H1 (cell line): ENCODE results near the gene RSAD2.

Experiments
- CHD1 ChIP-seq: IDR thresholded peaks from 2 replicates; pipeline ENCODE4 v1.6.1; 2012; ENCODE audit warnings: low read depth, low read length, improper control_type of control experiment
- CHD2 ChIP-seq: IDR thresholded peaks from 2 replicates; pipeline ENCODE4 v1.6.1; 2012; ENCODE audit warnings: low read length, improper control_type of control experiment
- CTCF ChIP-seq, 3 experiments: IDR thresholded peaks; 1 replicate in 2 of 3; 2 replicates in 1 of 3; pipeline versions ENCODE4 v1.5.1 to v1.6.1; 2011; ENCODE audit warnings: low read length in 3 of 3, mild to moderate bottlenecking in 3 of 3, inconsistent platforms in 2 of 3, low read depth in 1 of 3, moderate library complexity in 1 of 3; ENCODE audit not compliant: insufficient read depth in 1 of 3; ENCODE audit errors: control extremely low read depth in 1 of 3
- EP300 ChIP-seq, 2 experiments: IDR thresholded peaks; 1 replicate in 1 of 2; 2 replicates in 1 of 2; pipeline ENCODE4 v1.6.1; 2011 to 2012; ENCODE audit warnings: low read depth in 2 of 2, low read length in 2 of 2, mild to moderate bottlenecking in 2 of 2, borderline replicate concordance in 1 of 2, inconsistent platforms in 1 of 2, moderate library complexity in 1 of 2
- EZH2 ChIP-seq: fragments of 200-600 bp; sonication (generic); IDR thresholded peaks from 2 replicates; pipeline ENCODE4 v1.7.1; 2012; ENCODE audit warnings: low read depth, mild to moderate bottlenecking, moderate library complexity, low read length, inconsistent platforms; ENCODE audit not compliant: severe bottlenecking
- JUND ChIP-seq: IDR thresholded peaks from 2 replicates; pipeline ENCODE4 v1.6.1; 2011; ENCODE audit warnings: mild to moderate bottlenecking, improper control_type of control experiment, low read length
- KDM1A ChIP-seq: fragments of 200-600, 300-600 bp; sonication (generic); IDR thresholded peaks from 2 replicates; pipeline ENCODE4 v1.7.1; 2016; ENCODE audit warnings: mild to moderate bottlenecking, low read length, borderline replicate concordance
- MAFK ChIP-seq: IDR thresholded peaks from 2 replicates; pipeline ENCODE4 v1.6.1; 2012; ENCODE audit warnings: low read depth, mild to moderate bottlenecking, improper control_type of control experiment, low read length
- POLR2A ChIP-seq, 2 experiments: IDR thresholded peaks; 1 replicate in 1 of 2; 2 replicates in 1 of 2; pipeline ENCODE4 v1.6.1; 2011; ENCODE audit warnings: low read depth in 2 of 2, low read length in 2 of 2, mild to moderate bottlenecking in 2 of 2; ENCODE audit errors: control extremely low read depth in 1 of 2
- POLR2AphosphoS5 ChIP-seq: IDR thresholded peaks from 2 replicates; pipeline ENCODE4 v1.6.1; 2011; ENCODE audit warnings: low read depth, low read length
- RAD21 ChIP-seq, 2 experiments: IDR thresholded peaks in 1 of 2; conservative IDR thresholded peaks in 1 of 2; 2 replicates each; pipeline ENCODE4 v1.6.1; 2011; ENCODE audit warnings: low read depth in 2 of 2, low read length in 2 of 2, improper control_type of control experiment in 1 of 2, inconsistent platforms in 1 of 2, mild to moderate bottlenecking in 1 of 2, moderate library complexity in 1 of 2
- RNF2 ChIP-seq: fragments of 200-900, 300-1000 bp; sonication (generic); IDR thresholded peaks from 2 replicates; pipeline ENCODE4 v1.7.1; 2016; ENCODE audit warnings: borderline replicate concordance, low read depth, mild to moderate bottlenecking, antibody characterized with exemption, low read length; ENCODE audit not compliant: poor library complexity, severe bottlenecking; ENCODE audit errors: missing control alignments
- SRF ChIP-seq: IDR thresholded peaks from 2 replicates; pipeline ENCODE4 v1.6.1; 2011; ENCODE audit warnings: mild to moderate bottlenecking, low read depth, low read length, moderate library complexity

GRCh38 chr2:6914828-6915227 is 37.3 kb downstream of the RSAD2 start:
- TF ChIP-seq RNF2 (no peak), CTCF (IDR thresholded peaks at IDR 0.05; ENCODE audit: control extremely low read depth in 1 of 3, insufficient read depth in 1 of 3, low read depth in 1 of 3, low read length in 3 of 3) (no peak), CHD2 (no peak), CHD1 (no peak), POLR2A (IDR thresholded peaks at IDR 0.05; ENCODE audit: control extremely low read depth in 1 of 2, low read depth in 2 of 2, low read length in 2 of 2) (no peak), JUND (no peak), EZH2 (no peak), MAFK (no peak), EP300 (IDR thresholded peaks at IDR 0.05; ENCODE audit: borderline replicate concordance in 1 of 2, low read depth in 2 of 2, low read length in 2 of 2) (no peak), KDM1A (no peak), RAD21 (IDR thresholded peaks at IDR 0.05 in 1 of 2, conservative IDR thresholded peaks at IDR 0.05 in 1 of 2; ENCODE audit: low read depth in 2 of 2, low read length in 2 of 2) (no peak), POLR2AphosphoS5 (no peak), SRF (no peak)
